GM23338 (cell line): ENCODE results near the gene MAP1B. TPM values are rescaled to one million over a fixed set of nuclear protein-coding genes. Genes with fewer than 3 reads are reported as not detected.
A peak's percentile ranks its signal among the peaks of the same experiment; 100 is the strongest.

Source experiments
- ATAC-seq: fragments of 200-7000 bp; cut with Tn5 transposase; 3 replicates; pipeline ENCODE4 v1.9.1; 2020
- DNase-seq: peaks from one replicate; pipeline ENCODE4 v3.0.0-alpha.2; 2015; ENCODE audit warnings: low spot score
- H2AFZ ChIP-seq: fragments of 200-600 bp; sonication (generic); 2 replicates; pipeline ENCODE4 v1.8.0; 2016; ENCODE audit warnings: antibody characterized with exemption, mild to moderate bottlenecking, moderate library complexity
- H3F3A ChIP-seq: fragments of 200-600 bp; sonication (generic); replicated peaks from 2 replicates; pipeline ENCODE4 v1.8.0; 2017; ENCODE audit warnings: antibody characterized with exemption, mixed run types, low read depth
- H3K27ac ChIP-seq: fragments of 200-600 bp; sonication (generic); 2 replicates; pipeline ENCODE4 v1.6.1; 2016; ENCODE audit warnings: low read depth
- H3K27me3 ChIP-seq: fragments of 200-600 bp; sonication (generic); 2 replicates; pipeline ENCODE4 v1.8.0; 2016; ENCODE audit warnings: mild to moderate bottlenecking, mixed run types, moderate library complexity; ENCODE audit not compliant: insufficient read depth
- H3K36me3 ChIP-seq: fragments of 200-600 bp; sonication (generic); 2 replicates; pipeline ENCODE4 v1.8.0; 2016; ENCODE audit warnings: mild to moderate bottlenecking; ENCODE audit not compliant: insufficient read depth
- H3K4me1 ChIP-seq: fragments of 200-600 bp; sonication (generic); 2 replicates; pipeline ENCODE4 v1.8.0; 2016; ENCODE audit warnings: mild to moderate bottlenecking, moderate library complexity; ENCODE audit not compliant: insufficient read depth
- H3K4me2 ChIP-seq: fragments of 200-600 bp; sonication (generic); 2 replicates; pipeline ENCODE4 v1.7.1; 2017; ENCODE audit warnings: mixed run types
- H3K4me3 ChIP-seq: fragments of 200-600 bp; sonication (generic); 2 replicates; pipeline ENCODE4 v1.6.1; 2016; ENCODE audit warnings: mixed run types
- H3K79me2 ChIP-seq: fragments of 200-600 bp; sonication (generic); replicated peaks from 2 replicates; pipeline ENCODE4 v1.8.0; 2017; ENCODE audit warnings: mild to moderate bottlenecking; ENCODE audit not compliant: insufficient read depth
- H3K9me2 ChIP-seq: fragments of 200-600 bp; sonication (generic); 2 replicates; pipeline ENCODE4 v1.8.0; 2017; ENCODE audit not compliant: insufficient read depth
- H4K20me1 ChIP-seq: fragments of 200-600 bp; sonication (generic); replicated peaks from 2 replicates; pipeline ENCODE4 v1.8.0; 2017; ENCODE audit warnings: mild to moderate bottlenecking; ENCODE audit not compliant: insufficient read depth
- H3K27ac Mint-ChIP-seq: 2 replicates; pipeline ENCODE4 v1.8.0; 2020; ENCODE audit warnings: inconsistent platforms, mild to moderate bottlenecking, moderate library complexity, mixed read lengths
- H3K27me3 Mint-ChIP-seq: 3 replicates; pipeline ENCODE4 v1.8.0; 2022; ENCODE audit warnings: low read depth, mild to moderate bottlenecking, moderate library complexity, mixed read lengths, inconsistent platforms; ENCODE audit not compliant: insufficient read depth, poor library complexity
- H3K36me3 Mint-ChIP-seq: 3 replicates; pipeline ENCODE4 v1.8.0; 2021; ENCODE audit warnings: low read depth, mild to moderate bottlenecking, inconsistent platforms, moderate library complexity, mixed read lengths
- H3K4me1 Mint-ChIP-seq: 3 replicates; pipeline ENCODE4 v1.8.0; 2020; ENCODE audit warnings: mild to moderate bottlenecking, inconsistent platforms, mixed read lengths
- H3K4me3 Mint-ChIP-seq: 3 replicates; pipeline ENCODE4 v1.8.0; 2021; ENCODE audit warnings: moderate library complexity, mild to moderate bottlenecking, inconsistent platforms, mixed read lengths
- H3K9me3 Mint-ChIP-seq: 3 replicates; pipeline ENCODE4 v1.8.0; 2020; ENCODE audit warnings: moderate library complexity, mild to moderate bottlenecking, inconsistent platforms, mixed read lengths
- EZH2 ChIP-seq: fragments of 200-600 bp; sonication (generic); IDR thresholded peaks from one replicate; pipeline ENCODE4 v1.8.0; 2017; ENCODE audit warnings: antibody characterized with exemption, mild to moderate bottlenecking, low read depth; ENCODE audit not compliant: unreplicated experiment
- NANOG ChIP-seq: IDR thresholded peaks from 2 replicates; pipeline ENCODE4 v1.6.1; 2016; ENCODE audit warnings: antibody characterized with exemption, borderline replicate concordance
- POLR2AphosphoS5 ChIP-seq: IDR thresholded peaks from 2 replicates; pipeline ENCODE4 v1.6.1; 2016; ENCODE audit warnings: antibody characterized with exemption, low read depth
- STAT1 ChIP-seq: IDR thresholded peaks from one replicate; pipeline ENCODE4 v1.6.1; 2016; ENCODE audit warnings: antibody characterized with exemption; ENCODE audit not compliant: unreplicated experiment
- ZNF331 ChIP-seq: fragments of 250-450 bp; sonication (Bioruptor Pico); IDR thresholded peaks from 2 replicates; pipeline ENCODE4 v1.5.0; 2020; ENCODE audit warnings: low read depth, mild to moderate bottlenecking, moderate library complexity
- polyA plus RNA-seq: library from polyadenylated mRNA; unstranded; fragments of >200 nt; fragmentation: Nextera tagmentation; extraction: Ambion mirVana; gene quantifications from 2 replicates; pipeline ENCODE4 v1.2.1, GENCODE V29; 2016
- total RNA-seq: library from RNA; depleted of rRNA; stranded (reverse); fragments of >200 nt; shearing (Covaris generic); gene quantifications from 2 replicates; pipeline ENCODE4 v1.2.3, GENCODE V29; 2014
- TF ChIP-seq, protein P1 (sequence below), 2 experiments: fragments of 200-600 bp in 1 of 2; sonication (generic) in 1 of 2; conservative IDR thresholded peaks; 2 replicates each; pipeline versions ENCODE4 v1.5.1 to v1.6.1; 2016 to 2017; ENCODE audit warnings: antibody characterized with exemption in 2 of 2, low read depth in 2 of 2, mild to moderate bottlenecking in 2 of 2, moderate library complexity in 1 of 2
- TF ChIP-seq, protein P2 (sequence below): IDR thresholded peaks from 2 replicates; pipeline ENCODE4 v1.6.1; 2016; ENCODE audit warnings: antibody characterized with exemption

The MAP1B gene
- total and polyA plus RNA-seq, 2 experiments from 2014 or later, result 148 to 263 TPM

DNA sequence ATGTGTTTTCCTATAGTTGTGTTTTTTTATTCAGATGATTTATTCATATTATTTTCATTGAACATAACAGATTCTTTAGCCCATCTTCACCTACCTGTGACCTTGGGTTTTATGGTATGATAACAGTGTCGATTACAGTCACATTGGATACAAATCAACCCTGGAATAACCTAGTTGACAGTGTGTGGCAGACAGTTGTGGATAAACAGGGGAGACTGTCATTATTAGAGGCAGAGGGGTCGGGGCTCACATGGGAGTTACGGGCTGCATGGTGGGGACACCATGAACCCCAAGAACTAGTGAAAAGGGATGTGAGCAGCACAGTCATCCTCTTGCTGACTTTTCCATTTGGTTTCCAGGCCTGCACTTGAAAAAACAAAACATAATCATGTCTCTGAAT is 29.9 kb upstream of the MAP1B start:
- Histone ChIP-seq H3K36me3 (no peaks in the 10 kb centered on the region), H3K4me2 (no peak overlapping the region), H3K4me3 (no peak overlapping the region), H3K79me2 (no peaks in the 10 kb centered on the region), H2AFZ (no peak overlapping the region), H3F3A (no peaks in the 10 kb centered on the region), H3K27ac (no peak overlapping the region), H3K9me2 (peaks cover 11% of the 10 kb centered on the region; the same call in 1 of the 2 replicates), H4K20me1 (no peaks in the 10 kb centered on the region), H3K4me1 (peaks cover 13% of the 10 kb centered on the region), H3K27me3 (no peaks in the 10 kb centered on the region)
- DNase-seq (no peak), ATAC-seq (no peak)
- no peaks in the 10 kb centered on the region for H3K9me3 Mint-ChIP-seq
- H3K36me3 Mint-ChIP-seq, result no peaks in the 10 kb centered on the region
- no peak overlapping the region for H3K27ac Mint-ChIP-seq
- peaks cover 19% of the 10 kb centered on the region for H3K4me1 Mint-ChIP-seq
- TF ChIP-seq, protein P1, sequence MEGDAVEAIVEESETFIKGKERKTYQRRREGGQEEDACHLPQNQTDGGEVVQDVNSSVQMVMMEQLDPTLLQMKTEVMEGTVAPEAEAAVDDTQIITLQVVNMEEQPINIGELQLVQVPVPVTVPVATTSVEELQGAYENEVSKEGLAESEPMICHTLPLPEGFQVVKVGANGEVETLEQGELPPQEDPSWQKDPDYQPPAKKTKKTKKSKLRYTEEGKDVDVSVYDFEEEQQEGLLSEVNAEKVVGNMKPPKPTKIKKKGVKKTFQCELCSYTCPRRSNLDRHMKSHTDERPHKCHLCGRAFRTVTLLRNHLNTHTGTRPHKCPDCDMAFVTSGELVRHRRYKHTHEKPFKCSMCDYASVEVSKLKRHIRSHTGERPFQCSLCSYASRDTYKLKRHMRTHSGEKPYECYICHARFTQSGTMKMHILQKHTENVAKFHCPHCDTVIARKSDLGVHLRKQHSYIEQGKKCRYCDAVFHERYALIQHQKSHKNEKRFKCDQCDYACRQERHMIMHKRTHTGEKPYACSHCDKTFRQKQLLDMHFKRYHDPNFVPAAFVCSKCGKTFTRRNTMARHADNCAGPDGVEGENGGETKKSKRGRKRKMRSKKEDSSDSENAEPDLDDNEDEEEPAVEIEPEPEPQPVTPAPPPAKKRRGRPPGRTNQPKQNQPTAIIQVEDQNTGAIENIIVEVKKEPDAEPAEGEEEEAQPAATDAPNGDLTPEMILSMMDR (conservative IDR thresholded peaks at IDR 0.05; ENCODE audit: low read depth in 2 of 2), result no peak
- no peak for TF ChIP-seq STAT1
- TF ChIP-seq NANOG, result no peak
- TF ChIP-seq EZH2, result no peak
- TF ChIP-seq ZNF331 (CRISPR knock-in tag), result no peak
- H3K27me3 Mint-ChIP-seq, result peaks cover 2% of the 10 kb centered on the region
- no peak overlapping the region for H3K4me3 Mint-ChIP-seq

DNA sequence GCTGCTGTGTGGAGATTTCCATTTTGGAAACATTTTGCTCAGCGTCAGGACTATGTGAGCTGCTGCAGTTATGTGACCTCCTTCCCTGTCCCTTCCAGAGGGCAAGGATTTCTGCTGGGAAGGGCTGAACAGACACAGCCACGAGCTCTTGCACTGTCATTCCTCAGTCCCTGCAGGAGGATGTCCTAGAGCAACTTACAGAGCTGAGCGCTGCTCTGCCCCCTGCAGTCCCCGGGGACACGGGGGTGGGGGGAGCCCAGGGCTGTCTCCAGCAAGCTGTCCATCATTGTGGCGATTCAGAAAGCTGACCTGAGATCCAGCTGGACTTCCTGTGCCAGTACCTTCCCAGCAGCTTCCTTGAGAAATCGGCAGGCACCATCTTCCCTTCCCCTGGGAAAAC is 28.0 kb upstream of the MAP1B start:
- no peak for TF ChIP-seq POLR2AphosphoS5
- TF ChIP-seq, protein P1 (conservative IDR thresholded peaks at IDR 0.05; ENCODE audit: low read depth in 2 of 2), result peak in 1 of 2 experiments; percentile 49; a peak in 3 of 4 replicates
- TF ChIP-seq, protein P2, sequence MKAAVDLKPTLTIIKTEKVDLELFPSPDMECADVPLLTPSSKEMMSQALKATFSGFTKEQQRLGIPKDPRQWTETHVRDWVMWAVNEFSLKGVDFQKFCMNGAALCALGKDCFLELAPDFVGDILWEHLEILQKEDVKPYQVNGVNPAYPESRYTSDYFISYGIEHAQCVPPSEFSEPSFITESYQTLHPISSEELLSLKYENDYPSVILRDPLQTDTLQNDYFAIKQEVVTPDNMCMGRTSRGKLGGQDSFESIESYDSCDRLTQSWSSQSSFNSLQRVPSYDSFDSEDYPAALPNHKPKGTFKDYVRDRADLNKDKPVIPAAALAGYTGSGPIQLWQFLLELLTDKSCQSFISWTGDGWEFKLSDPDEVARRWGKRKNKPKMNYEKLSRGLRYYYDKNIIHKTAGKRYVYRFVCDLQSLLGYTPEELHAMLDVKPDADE, result no peak
- Histone ChIP-seq H4K20me1 (no peaks in the 10 kb centered on the region), H3K27ac (no peak overlapping the region), H3K27me3 (no peaks in the 10 kb centered on the region), H3K4me1 (peaks cover 13% of the 10 kb centered on the region), H3K4me3 (0 out of 2 replicates have a peak overlapping the region, but pooled peaks have one; percentile 24), H3K79me2 (no peaks in the 10 kb centered on the region), H3K4me2 (peak overlapping the region; percentile 53), H3K9me2 (peaks cover 12% of the 10 kb centered on the region; the same call in 1 of the 2 replicates), H3F3A (no peaks in the 10 kb centered on the region), H3K36me3 (no peaks in the 10 kb centered on the region), H2AFZ (peak overlapping the region; percentile 93)
- Mint-ChIP-seq H3K9me3 (no peaks in the 10 kb centered on the region), H3K27me3 (peaks cover 5% of the 10 kb centered on the region), H3K36me3 (no peaks in the 10 kb centered on the region), H3K4me1 (peaks cover 19% of the 10 kb centered on the region), H3K27ac (peak overlapping the region; percentile 90; the same call in 1 of the 2 replicates), H3K4me3 (no peak overlapping the region)
- peak; percentile 98 for ATAC-seq
- DNase-seq, result peak; percentile 65
